HG03159 (cell line): ENCODE results near the gene PHLPP2.
"Not testable (repeated sequence)": the region's sequence is repeated elsewhere in the genome, so short reads cannot be mapped to it uniquely, and the experiment has no call there.

ENCODE experiments used
- ATAC-seq: cut with Tn5 transposase; IDR thresholded peaks from one replicate; pipeline ENCODE4 v1.9.1; 2021; ENCODE audit warnings: mild to moderate bottlenecking, moderate library complexity; ENCODE audit not compliant: unreplicated experiment

The PHLPP2 gene

GRCh38 chr16:71623597-71623996, 100.9 kb downstream of the PHLPP2 start:
- no peak for ATAC-seq

DNA sequence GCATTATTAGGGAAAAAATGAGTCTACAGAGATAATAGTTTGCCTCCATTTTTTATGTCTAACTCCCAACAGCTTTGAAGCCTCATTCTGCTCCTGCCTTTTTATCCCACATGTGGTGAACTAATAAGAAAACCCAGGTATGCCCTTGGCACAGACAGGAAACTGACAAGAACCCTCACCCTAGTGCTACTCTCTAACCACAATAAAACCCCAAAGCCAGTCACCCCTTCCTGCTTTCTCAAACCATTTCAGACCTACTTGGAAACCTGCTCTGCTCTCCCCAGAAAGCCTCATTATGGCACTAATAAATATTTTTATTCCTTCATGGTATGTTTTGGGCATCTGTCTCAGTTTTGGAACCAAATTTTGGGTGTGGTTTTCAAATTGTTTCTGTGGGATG, 102.4 kb downstream of the PHLPP2 start:
- ATAC-seq = no peak

DNA sequence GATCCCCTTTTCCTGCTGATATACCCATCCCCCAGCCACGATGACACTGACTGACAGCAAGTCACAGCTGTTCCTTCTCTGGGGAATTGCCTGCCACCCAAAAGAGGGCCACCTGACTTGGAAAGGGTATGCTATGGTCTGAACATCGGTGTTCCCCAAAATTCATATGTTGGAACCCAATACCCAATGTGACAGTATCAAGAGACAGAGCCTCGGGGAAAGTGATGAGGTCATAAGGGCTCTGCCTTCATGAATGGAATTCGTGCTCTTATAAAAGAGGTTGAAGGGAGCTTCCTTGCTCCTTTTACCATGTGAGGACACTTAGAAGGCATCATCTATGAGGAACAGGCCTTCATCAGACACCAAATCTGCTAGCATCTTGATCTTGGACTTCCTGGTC, 106.1 kb downstream of the PHLPP2 start:
- ATAC-seq = no peak

GRCh38 chr16:71614956-71615355, 109.5 kb downstream of the PHLPP2 start:
- not testable (repeated sequence) for ATAC-seq

GRCh38 chr16:71610936-71611871, 113.3 kb downstream of the PHLPP2 start:
- ATAC-seq = peak; percentile 43

DNA sequence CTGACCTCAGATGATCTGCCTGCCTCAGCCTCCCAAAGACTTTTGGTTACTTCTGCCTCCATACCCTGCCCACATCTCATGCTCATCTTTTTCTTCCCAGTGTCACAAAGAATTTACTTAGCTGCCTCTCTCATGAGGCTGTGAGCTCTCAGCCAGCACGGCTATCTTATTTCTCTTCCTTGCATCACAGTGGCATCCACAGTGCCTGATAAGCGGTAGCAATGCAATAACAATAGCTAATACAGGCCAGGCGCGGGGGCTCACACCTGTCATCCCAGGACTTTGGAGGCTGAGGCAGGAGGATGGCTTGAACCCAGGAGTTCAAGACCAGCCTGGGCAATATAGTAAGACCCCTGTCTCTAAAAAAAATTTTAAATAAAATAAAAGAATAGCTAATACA, 114.1 kb downstream of the PHLPP2 start:
- no peak for ATAC-seq

DNA sequence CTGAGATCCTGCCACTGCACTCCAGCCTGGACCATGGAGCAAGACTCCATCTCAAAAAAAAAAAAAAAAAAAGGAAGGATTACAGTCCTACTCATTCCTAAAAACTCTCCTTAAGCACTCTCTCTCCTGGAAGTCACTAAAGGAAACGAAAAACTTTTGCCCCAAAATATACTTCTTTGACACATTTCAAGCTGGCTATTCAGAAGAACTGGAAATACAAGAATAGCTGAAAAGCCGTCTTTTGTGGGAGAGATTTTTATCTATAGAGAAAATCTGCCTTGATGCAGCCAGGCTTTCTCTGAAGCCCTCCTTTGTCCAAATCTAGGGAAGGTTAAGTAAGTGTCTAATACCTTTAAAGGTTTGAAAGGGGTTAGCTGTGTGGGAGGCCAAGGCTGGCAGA, 115.4 kb downstream of the PHLPP2 start:
- ATAC-seq = no peak

- ATAC-seq = no peak
These were observed 123.7 kb downstream of the PHLPP2 start for GRCh38 chr16:71600822-71601221.

GRCh38 chr16:71598426-71598825, 126.1 kb downstream of the PHLPP2 start:
- not testable (repeated sequence) for ATAC-seq

- ATAC-seq = not testable (repeated sequence)
These were observed 129.1 kb downstream of the PHLPP2 start for GRCh38 chr16:71595340-71595826.
